Activated naive CD4-positive, alpha-beta T cell treated with anti-CD3 and anti-CD28 coated beads, Interleukin-2, amount 50 U/mL, for 72 hours (primary cell): ENCODE data around the gene NOD1. TPM values are rescaled to one million over a fixed set of nuclear protein-coding genes. Genes with fewer than 3 reads are reported as not detected.
"Not testable (repeated sequence)": the region's sequence is repeated elsewhere in the genome, so short reads cannot be mapped to it uniquely, and the experiment has no call there.

Experiments used
- ATAC-seq, 2 donors: fragments of 150-1000 bp; cut with Tn5 transposase; 2 replicates each; pipeline ENCODE4 v1.10.0; 2021; ENCODE audit warnings: mild to moderate bottlenecking in 2 of 2, moderate library complexity in 2 of 2
- DNase-seq, 2 donors: peaks; one replicate each; pipeline ENCODE4 v3.0.0; 2021 to 2022; ENCODE audit warnings: low spot score in 2 of 2
- H3K27ac Mint-ChIP-seq, 2 donors: one replicate each; pipeline ENCODE4 v1.8.0; 2022; ENCODE audit warnings: mild to moderate bottlenecking in 2 of 2, mixed read lengths in 2 of 2
- H3K36me3 Mint-ChIP-seq, 2 donors: one replicate each; pipeline ENCODE4 v1.8.0; 2022; ENCODE audit warnings: mixed read lengths in 2 of 2
- H3K9me3 Mint-ChIP-seq, 2 donors: one replicate each; pipeline ENCODE4 v1.8.0; 2022; ENCODE audit warnings: mixed read lengths in 2 of 2
- total RNA-seq, 2 donors: library from RNA; stranded (reverse); gene quantifications; one replicate each; pipeline ENCODE4 v1.2.3, GENCODE V29; 2022

The NOD1 gene
- total RNA-seq, 2 donors from 2014 or later: 8.2 to 17.2 TPM

GRCh38 chr7:30424506-30424905, 54.1 kb downstream of the NOD1 start:
- ATAC-seq: no peak
- Mint-ChIP-seq H3K36me3 (peaks cover 19 to 38% of the 10 kb centered on the region in 2 donors), H3K9me3 (peaks cover 6 to 7% of the 10 kb centered on the region in 2 donors), H3K27ac (no peak overlapping the region)
- DNase-seq: no peak

GRCh38 chr7:30423788-30424505, 54.6 kb downstream of the NOD1 start:
- DNase-seq: no peak
- Mint-ChIP-seq H3K36me3 (peaks cover 22 to 38% of the 10 kb centered on the region in 2 donors), H3K27ac (no peak overlapping the region), H3K9me3 (peaks cover 6 to 7% of the 10 kb centered on the region in 2 donors)
- no peak for ATAC-seq

- H3K27ac Mint-ChIP-seq: peak overlapping the region; percentile 39 to 65
- H3K9me3 Mint-ChIP-seq: peaks cover 6 to 7% of the 10 kb centered on the region in 2 donors
- DNase-seq (no peak), ATAC-seq (peak; percentile 40 to 78)
- H3K36me3 Mint-ChIP-seq: peaks cover 19 to 34% of the 10 kb centered on the region in 2 donors
These were observed 55.7 kb downstream of the NOD1 start for GRCh38 chr7:30422922-30423321.

GRCh38 chr7:30421647-30422196, 56.9 kb downstream of the NOD1 start:
- ATAC-seq (no peak), DNase-seq (no peak)
- peaks cover 6 to 7% of the 10 kb centered on the region in 2 donors for H3K9me3 Mint-ChIP-seq
- peaks cover 23 to 32% of the 10 kb centered on the region in 2 donors for H3K36me3 Mint-ChIP-seq
- H3K27ac Mint-ChIP-seq: no peak overlapping the region

- no peak for ATAC-seq
- Mint-ChIP-seq H3K36me3 (peaks cover 14 to 23% of the 10 kb centered on the region in 2 donors), H3K27ac (no peak overlapping the region), H3K9me3 (peaks cover 6 to 7% of the 10 kb centered on the region in 2 donors)
- DNase-seq: no peak
These were observed 57.9 kb downstream of the NOD1 start for GRCh38 chr7:30420662-30421061.

GRCh38 chr7:30420080-30420479, 58.5 kb downstream of the NOD1 start:
- not testable (repeated sequence) for ATAC-seq, H3K9me3 Mint-ChIP-seq, DNase-seq, H3K27ac Mint-ChIP-seq
- H3K36me3 Mint-ChIP-seq: peaks cover 10 to 18% of the 10 kb centered on the region in 2 donors

- H3K27ac Mint-ChIP-seq: peak overlapping the region in 1 of 2 donors; percentile 11
- peaks cover 0 to 5% of the 10 kb centered on the region in 2 donors for H3K9me3 Mint-ChIP-seq
- ATAC-seq: no peak
- DNase-seq: no peak
- peaks cover 6 to 9% of the 10 kb centered on the region in 2 donors for H3K36me3 Mint-ChIP-seq
These were observed 64.7 kb downstream of the NOD1 start for GRCh38 chr7:30413864-30414263.

- H3K27ac Mint-ChIP-seq: no peak overlapping the region
These were observed 65.6 kb downstream of the NOD1 start for GRCh38 chr7:30412782-30413504.

GRCh38 chr7:30411897-30412296, 66.7 kb downstream of the NOD1 start:
- Mint-ChIP-seq H3K27ac (no peak overlapping the region), H3K36me3 (peaks cover 0 to 9% of the 10 kb centered on the region in 2 donors), H3K9me3 (peaks cover 0 to 5% of the 10 kb centered on the region in 2 donors)
- no peak for ATAC-seq
- DNase-seq: no peak

More at GRCh38 chr7:30412782-30413504, 65.6 kb downstream of the NOD1 start:
- ATAC-seq (peak in 1 of 2 donors; percentile 56), DNase-seq (no peak)
- peaks cover 6 to 9% of the 10 kb centered on the region in 2 donors for H3K36me3 Mint-ChIP-seq
- H3K9me3 Mint-ChIP-seq: peaks cover 0 to 5% of the 10 kb centered on the region in 2 donors

- no peak for ATAC-seq
- DNase-seq: no peak
- Mint-ChIP-seq H3K36me3 (peaks cover 0 to 9% of the 10 kb centered on the region in 2 donors), H3K27ac (no peak overlapping the region), H3K9me3 (peaks cover 0 to 5% of the 10 kb centered on the region in 2 donors)
These were observed 67.4 kb downstream of the NOD1 start for GRCh38 chr7:30411173-30411572.

GRCh38 chr7:30406664-30407425, 71.7 kb downstream of the NOD1 start:
- no peaks in the 10 kb centered on the region for H3K9me3 Mint-ChIP-seq
- H3K27ac Mint-ChIP-seq: no peak overlapping the region
- DNase-seq: no peak
- no peaks in the 10 kb centered on the region for H3K36me3 Mint-ChIP-seq
- ATAC-seq: no peak

GRCh38 chr7:30405179-30405578, 73.4 kb downstream of the NOD1 start:
- H3K27ac Mint-ChIP-seq: no peak overlapping the region
- H3K36me3 Mint-ChIP-seq: no peaks in the 10 kb centered on the region
- ATAC-seq (no peak), DNase-seq (no peak)
- no peaks in the 10 kb centered on the region for H3K9me3 Mint-ChIP-seq

- Mint-ChIP-seq H3K9me3 (no peaks in the 10 kb centered on the region), H3K36me3 (no peaks in the 10 kb centered on the region), H3K27ac (peak overlapping the region in 1 of 2 donors; percentile 23)
- DNase-seq (no peak), ATAC-seq (no peak)
These were observed 75.1 kb downstream of the NOD1 start for GRCh38 chr7:30403477-30403876.

- Mint-ChIP-seq H3K36me3 (no peaks in the 10 kb centered on the region), H3K9me3 (no peaks in the 10 kb centered on the region), H3K27ac (no peak overlapping the region)
- no peak for ATAC-seq
- no peak for DNase-seq
These were observed 82.2 kb downstream of the NOD1 start for GRCh38 chr7:30396389-30396788.

GRCh38 chr7:30395676-30396075, 82.9 kb downstream of the NOD1 start:
- ATAC-seq (no peak), DNase-seq (no peak)
- Mint-ChIP-seq H3K36me3 (no peaks in the 10 kb centered on the region), H3K9me3 (no peaks in the 10 kb centered on the region), H3K27ac (no peak overlapping the region)

GRCh38 chr7:30391806-30392205, 86.8 kb downstream of the NOD1 start:
- no peaks in the 10 kb centered on the region for H3K9me3 Mint-ChIP-seq
- no peak overlapping the region for H3K27ac Mint-ChIP-seq
- no peak for ATAC-seq
- DNase-seq: no peak
- no peaks in the 10 kb centered on the region for H3K36me3 Mint-ChIP-seq
